SK-N-SH (cell line): Measurements from ENCODE around the gene CPNE8.

Source experiments
- ELF1 ChIP-seq: IDR thresholded peaks from 2 replicates; pipeline ENCODE4 v1.4.0; 2012
- MXI1 ChIP-seq: IDR thresholded peaks from 2 replicates; pipeline ENCODE4 v1.6.1; 2012; ENCODE audit warnings: mild to moderate bottlenecking, low read depth, low read length, improper control_type of control experiment
- RFX5 ChIP-seq: IDR thresholded peaks from 2 replicates; pipeline ENCODE4 v1.6.1; 2012; ENCODE audit warnings: mild to moderate bottlenecking, improper control_type of control experiment, low read length

GRCh38 chr12:38890102-38890855 is 15.1 kb downstream of the CPNE8 start:
- no peak for TF ChIP-seq MXI1
- TF ChIP-seq RFX5, result no peak
- no peak for TF ChIP-seq ELF1
